GM18870 (cell line): ENCODE data around the gene HRG.

ENCODE experiments used
- ATAC-seq: cut with Tn5 transposase; IDR thresholded peaks from one replicate; pipeline ENCODE4 v1.9.1; 2021; ENCODE audit warnings: moderate library complexity; ENCODE audit not compliant: unreplicated experiment

The HRG gene

DNA sequence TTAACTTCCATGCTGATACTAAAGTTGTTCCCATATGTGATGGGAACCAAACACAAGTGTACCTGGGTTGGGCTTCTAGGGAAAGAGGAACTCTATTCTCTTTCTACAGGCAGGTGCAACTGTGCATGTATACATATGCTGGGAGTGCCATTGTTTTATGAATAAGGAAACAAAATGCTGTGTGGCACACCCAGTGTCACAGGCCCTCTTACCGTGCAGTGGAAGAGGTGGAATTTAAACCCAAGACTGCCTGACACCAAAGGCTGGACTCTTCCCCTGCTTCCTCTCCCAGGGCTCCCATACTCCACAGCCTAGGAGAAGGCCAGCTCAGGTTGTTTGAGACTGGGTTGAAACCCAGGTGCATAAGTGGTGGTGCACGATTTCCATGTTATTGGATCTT lies 27.6 kb upstream of the HRG start:
- no peak for ATAC-seq

GRCh38 chr3:186639778-186640472 lies 25.9 kb upstream of the HRG start, which contains the start of gene FETUB:
Gene FETUB (plus strand): TSS chr3:186640399. CDS start chr3:186640461, 62 bp downstream.
- no peak for ATAC-seq

DNA sequence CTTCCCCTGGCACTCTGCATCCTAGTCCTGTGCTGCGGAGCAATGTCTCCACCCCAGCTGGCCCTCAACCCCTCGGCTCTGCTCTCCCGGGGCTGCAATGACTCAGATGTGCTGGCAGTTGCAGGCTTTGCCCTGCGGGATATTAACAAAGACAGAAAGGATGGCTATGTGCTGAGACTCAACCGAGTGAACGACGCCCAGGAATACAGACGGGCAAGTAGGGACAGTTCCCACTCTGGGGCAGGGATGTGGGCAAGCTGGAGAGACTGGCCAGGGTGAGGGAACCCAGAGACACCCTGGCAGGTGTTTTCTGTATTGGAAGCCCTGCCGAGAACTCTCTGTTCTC lies 25.4 kb upstream of the HRG start:
- ATAC-seq = no peak

- ATAC-seq = no peak
Observed at GRCh38 chr3:186640929-186641328, 24.9 kb upstream of the HRG start.

DNA sequence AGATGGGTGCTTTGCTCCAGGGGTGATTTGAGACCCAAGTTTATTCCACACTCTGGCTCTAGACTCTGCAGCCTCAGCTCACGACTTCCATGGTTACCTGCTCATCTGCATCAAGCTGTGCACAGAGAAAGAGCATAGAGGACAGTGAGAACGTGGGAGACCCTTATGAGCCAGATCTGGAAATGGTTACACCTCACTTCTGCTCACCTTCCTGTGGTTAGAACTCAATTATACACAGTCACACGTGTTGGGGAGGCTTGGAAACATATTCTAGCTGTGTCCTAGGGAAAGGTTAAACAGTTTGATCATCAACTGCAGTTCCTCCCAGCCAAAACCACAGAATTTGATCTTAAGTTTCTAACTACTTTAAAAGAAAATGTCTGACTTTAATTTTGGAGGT lies 23.8 kb upstream of the HRG start:
- ATAC-seq = no peak

DNA sequence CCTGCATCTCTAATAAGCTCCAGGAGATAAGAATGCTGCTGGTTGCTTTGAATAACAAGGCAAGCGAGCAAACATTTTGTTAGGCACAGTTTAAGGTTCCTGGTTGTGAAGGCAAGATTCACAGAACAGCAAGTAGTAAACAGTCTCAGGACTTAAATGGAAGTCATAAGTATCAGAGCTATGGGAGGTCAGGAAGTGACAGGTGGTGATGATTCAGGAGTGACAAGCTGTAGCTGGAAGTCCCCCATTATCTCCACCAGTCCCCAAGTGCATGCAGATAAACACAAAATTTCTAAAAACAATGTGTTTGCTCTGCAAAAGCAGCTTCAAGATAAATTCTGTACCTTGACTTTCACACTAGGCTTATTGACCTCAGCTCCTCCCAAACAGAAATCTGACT lies 22.3 kb upstream of the HRG start:
- ATAC-seq = no peak

- no peak for ATAC-seq
Observed at GRCh38 chr3:186644683-186645082, 21.1 kb upstream of the HRG start.

DNA sequence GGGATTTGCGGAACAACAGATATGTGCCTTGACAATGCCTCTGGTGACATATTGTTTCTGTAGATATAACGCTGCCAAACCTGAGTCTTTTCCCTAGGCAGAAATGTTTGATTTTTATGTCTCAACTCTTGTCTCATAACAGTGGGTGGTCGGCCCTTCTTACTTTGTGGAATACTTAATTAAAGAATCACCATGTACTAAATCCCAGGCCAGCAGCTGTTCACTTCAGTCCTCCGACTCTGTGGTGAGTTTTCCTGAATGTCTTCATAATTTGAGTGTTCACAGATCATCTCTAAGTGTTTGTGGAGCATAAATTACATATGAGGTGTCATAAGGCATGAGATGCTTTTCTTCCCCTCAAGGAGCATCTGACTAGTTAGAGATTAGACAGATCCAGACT lies 19.7 kb upstream of the HRG start:
- no peak for ATAC-seq

GRCh38 chr3:186646841-186647240 lies 19.0 kb upstream of the HRG start:
- ATAC-seq = no peak

GRCh38 chr3:186648851-186649250 lies 17.0 kb upstream of the HRG start:
- ATAC-seq = no peak

- ATAC-seq = no peak
Observed at GRCh38 chr3:186651678-186652215, 14.1 kb upstream of the HRG start.

DNA sequence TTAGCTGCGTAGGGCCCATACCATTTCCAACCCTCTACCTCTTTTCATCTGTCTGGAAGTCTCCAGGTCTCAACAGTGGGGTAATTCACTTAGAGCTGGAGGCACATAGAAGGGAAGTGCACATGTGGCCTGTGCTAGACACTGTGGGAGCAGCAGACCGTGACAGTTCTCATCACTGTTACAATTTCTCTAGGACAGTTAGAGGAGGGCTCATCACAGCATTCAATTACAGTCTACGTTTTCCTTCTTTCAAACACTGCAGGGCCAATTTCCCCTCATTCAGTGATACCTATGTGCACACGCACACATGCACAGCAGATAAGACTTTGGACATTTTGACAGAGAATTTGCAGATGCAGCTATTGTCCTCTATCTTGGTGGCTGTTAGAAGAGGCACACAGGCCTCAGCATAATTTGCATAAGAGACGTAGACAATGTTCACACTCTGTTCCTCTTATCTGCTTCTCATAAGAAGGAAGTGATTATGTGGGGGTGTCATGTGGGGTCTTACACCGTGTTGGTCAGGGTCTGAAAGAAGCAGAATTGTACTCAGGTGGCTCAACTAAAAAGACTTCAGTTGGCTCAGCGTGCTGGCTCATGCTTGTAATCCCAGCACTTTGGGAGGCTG lies 12.6 kb upstream of the HRG start:
- ATAC-seq = no peak

- ATAC-seq = no peak
Observed at GRCh38 chr3:186653984-186654383, 11.8 kb upstream of the HRG start.

- no peak for ATAC-seq
Observed at GRCh38 chr3:186663361-186664118, 2.3 kb upstream of the HRG start.

DNA sequence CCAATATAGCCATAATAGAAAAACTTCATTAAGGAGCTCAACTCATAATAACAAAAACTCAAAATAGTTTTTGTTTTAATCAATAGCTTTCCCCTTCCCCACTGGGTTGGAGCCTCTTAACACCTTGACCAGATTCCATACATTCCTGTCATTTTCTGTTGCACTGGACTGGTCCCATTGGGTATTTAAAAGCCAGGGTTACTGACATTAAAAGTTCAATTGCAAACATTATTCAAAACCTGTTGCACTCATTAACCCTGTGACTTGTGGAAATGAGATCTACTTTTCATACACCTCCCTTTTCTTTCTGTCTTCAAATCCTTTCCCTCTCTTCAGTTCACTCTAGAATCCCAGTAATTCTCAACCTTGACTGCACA lies 1.7 kb upstream of the HRG start:
- no peak for ATAC-seq

DNA sequence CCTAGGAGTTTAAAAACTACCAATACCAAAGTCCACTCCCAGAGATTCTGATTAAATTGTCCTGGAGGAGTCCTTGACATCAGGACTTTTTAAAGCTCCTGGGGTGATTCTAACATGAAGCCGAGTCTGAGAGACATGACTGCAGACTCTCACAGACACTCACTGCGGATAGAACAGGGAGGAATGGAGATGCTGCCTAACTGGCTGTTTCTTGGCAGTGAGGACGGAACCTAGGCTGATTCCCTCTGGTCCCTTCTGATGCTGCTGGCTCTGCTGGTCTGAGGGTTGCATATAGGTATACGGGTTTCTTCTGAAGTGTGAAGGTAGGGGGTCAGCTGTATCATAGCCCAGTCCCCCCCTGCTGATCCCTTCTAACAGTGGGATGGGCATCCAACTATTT lies 1.3 kb upstream of the HRG start:
- no peak for ATAC-seq

DNA sequence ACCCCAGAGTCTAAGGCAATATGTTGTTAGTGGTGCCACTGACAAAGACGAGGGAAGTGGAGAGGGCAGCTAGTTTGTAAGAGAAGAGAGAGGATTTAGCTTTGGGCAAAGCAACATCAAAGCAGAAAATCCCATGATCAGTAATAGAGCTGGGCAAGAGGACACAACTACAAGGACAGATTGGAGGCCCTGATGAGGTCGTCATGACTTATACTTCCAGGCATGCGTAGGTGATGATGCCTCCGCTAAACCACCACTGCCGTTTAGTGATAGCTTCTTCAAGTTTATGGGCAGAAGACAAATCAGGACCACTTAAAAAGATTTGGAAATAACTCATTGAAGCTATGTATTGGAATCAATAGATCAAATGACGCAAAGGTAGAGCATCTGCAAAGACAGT lies 2.6 kb downstream of the HRG start:
- no peak for ATAC-seq

- no peak for ATAC-seq
Observed at GRCh38 chr3:186669378-186670084, 3.7 kb downstream of the HRG start.

DNA sequence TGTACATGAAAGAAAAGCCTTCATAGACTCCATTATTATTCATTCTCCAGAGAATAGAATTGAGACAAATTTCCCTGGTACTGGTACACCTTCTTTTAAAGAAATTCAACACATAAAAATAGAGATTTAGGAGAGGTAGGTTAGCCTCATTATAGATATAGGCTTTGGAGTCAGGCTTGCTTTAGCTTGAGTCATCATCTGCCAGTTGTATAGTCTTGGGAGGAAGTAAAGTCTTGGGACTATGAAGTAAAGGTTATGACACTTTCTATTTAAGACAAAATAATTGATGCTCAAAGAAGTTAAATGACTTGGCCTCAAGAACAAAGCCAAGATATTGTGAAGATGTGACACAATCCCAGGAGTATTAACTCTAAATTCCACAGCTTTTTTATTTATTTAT lies 4.3 kb downstream of the HRG start:
- no peak for ATAC-seq

- ATAC-seq = no peak
Observed at GRCh38 chr3:186671051-186671450, 5.2 kb downstream of the HRG start.

DNA sequence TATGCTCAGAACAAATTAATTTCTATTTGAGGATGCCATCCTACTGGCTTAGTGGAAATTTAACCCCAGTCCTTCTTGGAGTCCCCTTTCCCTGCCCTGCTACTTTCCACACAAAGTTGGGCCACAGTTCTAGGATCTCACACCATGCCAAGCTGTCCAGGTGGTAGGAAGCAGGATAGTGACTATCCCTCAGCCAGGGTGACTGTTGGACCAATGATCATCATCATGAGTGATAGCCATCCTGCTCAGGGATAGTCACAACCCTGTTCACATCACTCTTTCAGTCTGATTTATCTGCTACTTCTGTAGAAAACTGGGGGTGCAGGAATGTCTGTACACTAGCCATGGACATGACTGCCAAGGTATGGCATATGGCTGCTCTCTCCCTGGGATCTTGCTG lies 12.8 kb downstream of the HRG start:
- no peak for ATAC-seq
